Mononuclear cell (primary cell): ENCODE results near the gene PODXL2. TPM values are rescaled to one million over a fixed set of nuclear protein-coding genes. Genes with fewer than 3 reads are reported as not detected.
"Not testable (repeated sequence)": the region's sequence is repeated elsewhere in the genome, so short reads cannot be mapped to it uniquely, and the experiment has no call there.

Experiments used
- H3K27me3 ChIP-seq: 2 replicates; pipeline ENCODE4 v1.6.0; 2011; ENCODE audit warnings: low read length, control low read depth; ENCODE audit not compliant: insufficient read depth
- H3K4me1 ChIP-seq: 2 replicates; pipeline ENCODE4 v1.5.1; 2011; ENCODE audit warnings: mild to moderate bottlenecking, low read length, control low read depth; ENCODE audit not compliant: insufficient read depth
- H3K4me3 ChIP-seq: 2 replicates; pipeline ENCODE4 v1.5.1; 2011; ENCODE audit warnings: mild to moderate bottlenecking, low read length, moderate library complexity
- H3K9me3 ChIP-seq: 2 replicates; pipeline ENCODE4 v1.5.1; 2011; ENCODE audit warnings: low read depth, mild to moderate bottlenecking, control low read depth, low read length
- total RNA-seq: library from RNA; depleted of rRNA; stranded (reverse); fragments of >200 nt; gene quantifications from one replicate; pipeline ENCODE4 v1.2.3, GENCODE V29; 2012

PODXL2 gene
- total RNA-seq, 1 donor = 1.9 TPM

GRCh38 chr3:127691974-127692373 lies 63.0 kb downstream of the PODXL2 start:
- H3K9me3 ChIP-seq = no peaks in the 10 kb centered on the region
- peaks cover 9% of the 10 kb centered on the region for H3K4me1 ChIP-seq
- H3K4me3 ChIP-seq = no peak overlapping the region
- H3K27me3 ChIP-seq = no peaks in the 10 kb centered on the region

- Histone ChIP-seq H3K4me3 (no peak overlapping the region), H3K4me1 (peaks cover 11% of the 10 kb centered on the region), H3K9me3 (no peaks in the 10 kb centered on the region), H3K27me3 (no peaks in the 10 kb centered on the region)
These were observed 63.7 kb downstream of the PODXL2 start for GRCh38 chr3:127692501-127693335.

GRCh38 chr3:127693336-127693843 lies 64.4 kb downstream of the PODXL2 start:
- Histone ChIP-seq H3K27me3 (no peaks in the 10 kb centered on the region), H3K9me3 (no peaks in the 10 kb centered on the region), H3K4me3 (no peak overlapping the region), H3K4me1 (peaks cover 11% of the 10 kb centered on the region)

GRCh38 chr3:127694467-127695215 lies 65.7 kb downstream of the PODXL2 start:
- Histone ChIP-seq H3K27me3 (no peaks in the 10 kb centered on the region), H3K4me3 (no peak overlapping the region), H3K4me1 (peaks cover 11% of the 10 kb centered on the region), H3K9me3 (no peaks in the 10 kb centered on the region)

GRCh38 chr3:127697551-127698240 lies 68.7 kb downstream of the PODXL2 start:
- H3K4me3 ChIP-seq = no peak overlapping the region
- H3K27me3 ChIP-seq = no peaks in the 10 kb centered on the region
- H3K4me1 ChIP-seq = peaks cover 11% of the 10 kb centered on the region
- no peaks in the 10 kb centered on the region for H3K9me3 ChIP-seq

- H3K4me1 ChIP-seq = peaks cover 13% of the 10 kb centered on the region
- no peaks in the 10 kb centered on the region for H3K9me3 ChIP-seq
- no peak overlapping the region for H3K4me3 ChIP-seq
- no peaks in the 10 kb centered on the region for H3K27me3 ChIP-seq
These were observed 69.3 kb downstream of the PODXL2 start for GRCh38 chr3:127698286-127698685.

- Histone ChIP-seq H3K9me3 (no peaks in the 10 kb centered on the region), H3K4me3 (no peak overlapping the region), H3K4me1 (peaks cover 18% of the 10 kb centered on the region), H3K27me3 (no peaks in the 10 kb centered on the region)
These were observed 69.9 kb downstream of the PODXL2 start for GRCh38 chr3:127698691-127699415.

- H3K4me3 ChIP-seq = no peak overlapping the region
- no peaks in the 10 kb centered on the region for H3K27me3 ChIP-seq
- peaks cover 18% of the 10 kb centered on the region for H3K4me1 ChIP-seq
- H3K9me3 ChIP-seq = no peaks in the 10 kb centered on the region
These were observed 70.7 kb downstream of the PODXL2 start for GRCh38 chr3:127699416-127700300.

- H3K4me3 ChIP-seq = no peak overlapping the region
- H3K9me3 ChIP-seq = no peaks in the 10 kb centered on the region
- peaks cover 18% of the 10 kb centered on the region for H3K4me1 ChIP-seq
These were observed 71.4 kb downstream of the PODXL2 start for GRCh38 chr3:127700406-127700805.

GRCh38 chr3:127701280-127701911 lies 72.4 kb downstream of the PODXL2 start:
- Histone ChIP-seq H3K4me3 (no peak overlapping the region), H3K9me3 (no peaks in the 10 kb centered on the region), H3K27me3 (no peaks in the 10 kb centered on the region), H3K4me1 (peaks cover 15% of the 10 kb centered on the region)

More at GRCh38 chr3:127700406-127700805, 71.4 kb downstream of the PODXL2 start:
- no peaks in the 10 kb centered on the region for H3K27me3 ChIP-seq

- Histone ChIP-seq H3K4me1 (peaks cover 7% of the 10 kb centered on the region), H3K27me3 (no peaks in the 10 kb centered on the region), H3K4me3 (no peak overlapping the region), H3K9me3 (no peaks in the 10 kb centered on the region)
These were observed 73.2 kb downstream of the PODXL2 start for GRCh38 chr3:127702151-127702578.

- not testable (repeated sequence) for H3K4me3 ChIP-seq, H3K4me1 ChIP-seq, H3K27me3 ChIP-seq, H3K9me3 ChIP-seq
These were observed 75.9 kb downstream of the PODXL2 start for GRCh38 chr3:127704840-127705239.

GRCh38 chr3:127706312-127706711 lies 77.3 kb downstream of the PODXL2 start:
- H3K4me1 ChIP-seq = peaks cover 7% of the 10 kb centered on the region
- no peaks in the 10 kb centered on the region for H3K27me3 ChIP-seq
- no peak overlapping the region for H3K4me3 ChIP-seq
- H3K9me3 ChIP-seq = no peaks in the 10 kb centered on the region
